Gastrocnemius medialis (tissue), 4 donors: ENCODE measurements around the gene PXMP2.

ENCODE experiments used
- POLR2A ChIP-seq, 2 donors: fragments of 450-650 bp; IDR thresholded peaks; one replicate each; pipeline ENCODE4 v1.6.1; 2017; ENCODE audit warnings: antibody characterized with exemption in 2 of 2, mild to moderate bottlenecking in 2 of 2, moderate library complexity in 2 of 2
- TF ChIP-seq, protein P1 (sequence below), 5 experiments: fragments of 450-650 bp in 3 of 5; fragments of 200-600 bp in 2 of 5; sonication (generic) in 2 of 5; IDR thresholded peaks in 4 of 5; conservative IDR thresholded peaks in 1 of 5; 1 replicate in 4 of 5; 2 replicates in 1 of 5; pipeline ENCODE4 v1.5.1; 2016 to 2019; ENCODE audit warnings: antibody characterized with exemption in 5 of 5, mild to moderate bottlenecking in 3 of 5, moderate library complexity in 3 of 5

DNA sequence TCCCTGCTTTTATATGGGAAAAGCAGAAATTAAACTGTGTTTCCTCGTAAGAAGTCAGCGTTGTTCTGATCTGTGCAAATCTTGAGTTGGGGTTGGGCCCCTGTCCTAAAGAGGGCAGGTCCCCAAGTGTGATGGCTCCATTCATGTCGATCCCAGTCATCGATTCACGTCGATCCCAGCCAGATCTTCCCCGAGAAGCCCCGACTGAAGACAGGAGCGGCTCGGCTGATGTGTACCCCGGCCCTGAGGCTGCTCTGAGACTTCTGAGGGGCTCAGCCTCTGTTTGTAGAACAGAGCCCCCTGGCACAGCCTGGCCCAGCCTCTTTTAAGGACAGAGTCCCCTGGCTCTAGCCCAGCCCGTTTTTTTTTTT, 32.6 kb downstream of the PXMP2 start:
- TF ChIP-seq, protein P1, sequence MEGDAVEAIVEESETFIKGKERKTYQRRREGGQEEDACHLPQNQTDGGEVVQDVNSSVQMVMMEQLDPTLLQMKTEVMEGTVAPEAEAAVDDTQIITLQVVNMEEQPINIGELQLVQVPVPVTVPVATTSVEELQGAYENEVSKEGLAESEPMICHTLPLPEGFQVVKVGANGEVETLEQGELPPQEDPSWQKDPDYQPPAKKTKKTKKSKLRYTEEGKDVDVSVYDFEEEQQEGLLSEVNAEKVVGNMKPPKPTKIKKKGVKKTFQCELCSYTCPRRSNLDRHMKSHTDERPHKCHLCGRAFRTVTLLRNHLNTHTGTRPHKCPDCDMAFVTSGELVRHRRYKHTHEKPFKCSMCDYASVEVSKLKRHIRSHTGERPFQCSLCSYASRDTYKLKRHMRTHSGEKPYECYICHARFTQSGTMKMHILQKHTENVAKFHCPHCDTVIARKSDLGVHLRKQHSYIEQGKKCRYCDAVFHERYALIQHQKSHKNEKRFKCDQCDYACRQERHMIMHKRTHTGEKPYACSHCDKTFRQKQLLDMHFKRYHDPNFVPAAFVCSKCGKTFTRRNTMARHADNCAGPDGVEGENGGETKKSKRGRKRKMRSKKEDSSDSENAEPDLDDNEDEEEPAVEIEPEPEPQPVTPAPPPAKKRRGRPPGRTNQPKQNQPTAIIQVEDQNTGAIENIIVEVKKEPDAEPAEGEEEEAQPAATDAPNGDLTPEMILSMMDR (IDR thresholded peaks at IDR 0.05 in 4 of 5, conservative IDR thresholded peaks at IDR 0.05 in 1 of 5) = no peak
- TF ChIP-seq POLR2A (IDR thresholded peaks at IDR 0.05) = no peak
